Body of pancreas (tissue), 4 donors: ENCODE results near the gene HABP4.

Experiments
- POLR2A ChIP-seq, 3 donors: fragments of 450-650 bp; IDR thresholded peaks; one replicate each; pipeline ENCODE4 v1.6.1; 2016; ENCODE audit warnings: antibody characterized with exemption in 3 of 3, mild to moderate bottlenecking in 2 of 3
- TF ChIP-seq, protein P1 (sequence below), 7 experiments: fragments of 450-650 bp in 4 of 7; fragments of 200-600 bp in 3 of 7; sonication (generic) in 3 of 7; IDR thresholded peaks; one replicate each; pipeline ENCODE4 v1.5.1; 2016 to 2019; ENCODE audit warnings: antibody characterized with exemption in 7 of 7

- TF ChIP-seq, protein P1, sequence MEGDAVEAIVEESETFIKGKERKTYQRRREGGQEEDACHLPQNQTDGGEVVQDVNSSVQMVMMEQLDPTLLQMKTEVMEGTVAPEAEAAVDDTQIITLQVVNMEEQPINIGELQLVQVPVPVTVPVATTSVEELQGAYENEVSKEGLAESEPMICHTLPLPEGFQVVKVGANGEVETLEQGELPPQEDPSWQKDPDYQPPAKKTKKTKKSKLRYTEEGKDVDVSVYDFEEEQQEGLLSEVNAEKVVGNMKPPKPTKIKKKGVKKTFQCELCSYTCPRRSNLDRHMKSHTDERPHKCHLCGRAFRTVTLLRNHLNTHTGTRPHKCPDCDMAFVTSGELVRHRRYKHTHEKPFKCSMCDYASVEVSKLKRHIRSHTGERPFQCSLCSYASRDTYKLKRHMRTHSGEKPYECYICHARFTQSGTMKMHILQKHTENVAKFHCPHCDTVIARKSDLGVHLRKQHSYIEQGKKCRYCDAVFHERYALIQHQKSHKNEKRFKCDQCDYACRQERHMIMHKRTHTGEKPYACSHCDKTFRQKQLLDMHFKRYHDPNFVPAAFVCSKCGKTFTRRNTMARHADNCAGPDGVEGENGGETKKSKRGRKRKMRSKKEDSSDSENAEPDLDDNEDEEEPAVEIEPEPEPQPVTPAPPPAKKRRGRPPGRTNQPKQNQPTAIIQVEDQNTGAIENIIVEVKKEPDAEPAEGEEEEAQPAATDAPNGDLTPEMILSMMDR (IDR thresholded peaks at IDR 0.05) = no peak
- TF ChIP-seq POLR2A (IDR thresholded peaks at IDR 0.05) = no peak
Observed at GRCh38 chr9:96476013-96476412, 26.0 kb downstream of the HABP4 start.
